HepG2 (cell line): Measurements from ENCODE around the gene ENHO. TPM values are rescaled to one million over a fixed set of nuclear protein-coding genes. Genes with fewer than 3 reads are reported as not detected.

ENCODE experiments used
- ATAC-seq: fragments of 200-7000 bp; cut with Tn5 transposase; 3 replicates; pipeline ENCODE4 v1.9.1; 2020; ENCODE audit warnings: mild to moderate bottlenecking, moderate library complexity
- Bru-seq: library from RNA; stranded (reverse); fragments of 400-500 nt; gene quantifications from one replicate; lab custom pipeline; 2021; lab: Mats Ljungman, UMichigan
- BruChase-seq, 2 experiments: library from RNA; stranded (reverse); fragments of 400-500 nt; gene quantifications; one replicate each; lab custom pipeline; 2021; lab: Mats Ljungman, UMichigan
- BruUV-seq: library from RNA; stranded (reverse); fragments of 400-500 nt; replicated peaks from 2 replicates; lab custom pipeline; 2021; lab: Mats Ljungman, UMichigan
- CTCF ChIA-PET: fragments of 300-600 bp; formaldehyde crosslinking; extraction: SDS; loops from one replicate; lab custom pipeline; 2021; ENCODE audit warnings: low total read pairs, inconsistent platforms, low intra/inter-chr PET ratio; lab: Yijun Ruan, JAX
- POLR2A ChIA-PET: fragments of 350-600 bp; sonication (Branson Sonifier 250); formaldehyde crosslinking; loops from one replicate; lab custom pipeline; 2020; ENCODE audit warnings: antibody characterized with exemption, inconsistent platforms; lab: Yijun Ruan, JAX
- DNase-seq: peaks from one replicate; pipeline ENCODE4 v3.0.0-alpha.2; 2015; ENCODE audit warnings: low spot score
- FAIRE-seq: peaks from 3 replicates; lab custom pipeline; 2011; peaks lifted over from hg19 to GRCh38; lab: Jason Lieb, UNC
- H2AFZ ChIP-seq: one replicate; pipeline ENCODE4 v1.6.1; 2011; ENCODE audit warnings: low read length, inconsistent platforms
- H3K27ac ChIP-seq: fragments of 300-600 bp; 3 replicates; pipeline ENCODE4 v1.8.0; 2011; ENCODE audit warnings: mixed run types, mild to moderate bottlenecking, mixed read lengths, low read length, inconsistent platforms; ENCODE audit not compliant: insufficient read depth; ENCODE audit errors: extremely low read length
- H3K27me3 ChIP-seq, 2 experiments: fragments of 200-600 bp in 1 of 2; 2 replicates in 1 of 2; 3 replicates in 1 of 2; pipeline versions ENCODE4 v1.6.0 to v1.8.0; 2011; ENCODE audit warnings: low read length in 2 of 2, mild to moderate bottlenecking in 2 of 2, moderate library complexity in 2 of 2, inconsistent platforms in 1 of 2; ENCODE audit not compliant: insufficient read depth in 2 of 2, control insufficient read depth in 1 of 2
- H3K36me3 ChIP-seq, 2 experiments: fragments of 200-600 bp in 1 of 2; replicated peaks in 1 of 2; 2 replicates in 1 of 2; 3 replicates in 1 of 2; pipeline versions ENCODE4 v1.5.1 to v1.8.0; 2011; ENCODE audit warnings: low read length in 2 of 2, inconsistent platforms in 1 of 2; ENCODE audit not compliant: insufficient read depth in 2 of 2, control insufficient read depth in 1 of 2
- H3K4me1 ChIP-seq: 2 replicates; pipeline ENCODE4 v1.5.1; 2012; ENCODE audit warnings: low read length, inconsistent platforms; ENCODE audit not compliant: insufficient read depth
- H3K4me2 ChIP-seq: 2 replicates; pipeline ENCODE4 v1.6.0; 2011; ENCODE audit warnings: low read depth, low read length, inconsistent platforms
- H3K4me3 ChIP-seq, 3 experiments: fragments of 200-600 bp in 1 of 3; sonication (generic), shearing (Covaris generic) in 1 of 3; replicated peaks in 1 of 3; 2 replicates each; pipeline ENCODE4 v1.5.1; 2011 to 2016; ENCODE audit warnings: low read length in 3 of 3, inconsistent platforms in 2 of 3, low read depth in 2 of 3, mild to moderate bottlenecking in 2 of 3, control low read depth in 1 of 3, mixed read lengths in 1 of 3; ENCODE audit not compliant: insufficient read depth in 1 of 3
- H3K79me2 ChIP-seq: one replicate; pipeline ENCODE4 v1.6.1; 2011; ENCODE audit warnings: low read length, inconsistent platforms; ENCODE audit not compliant: insufficient read depth
- H3K9ac ChIP-seq: 2 replicates; pipeline ENCODE4 v1.6.0; 2011; ENCODE audit warnings: mild to moderate bottlenecking, low read depth, low read length, inconsistent platforms; ENCODE audit not compliant: insufficient read depth
- H3K9me3 ChIP-seq: 2 replicates; pipeline ENCODE4 v1.5.1; 2012; ENCODE audit warnings: mild to moderate bottlenecking, low read length
- H4K20me1 ChIP-seq: 2 replicates; pipeline ENCODE4 v1.6.0; 2011; ENCODE audit warnings: inconsistent platforms, mild to moderate bottlenecking, low read length, moderate library complexity; ENCODE audit not compliant: insufficient read depth
- ELF3 ChIP-seq: IDR thresholded peaks from 2 replicates; pipeline ENCODE4 v1.6.1; 2016; ENCODE audit warnings: missing genetic modification reagents, missing compliant biosample characterization
- GMEB2 ChIP-seq: IDR thresholded peaks from 2 replicates; pipeline ENCODE4 v1.6.1; 2016; ENCODE audit warnings: missing biosample characterization, missing genetic modification reagents, low read depth
- RERE ChIP-seq: IDR thresholded peaks from 2 replicates; pipeline ENCODE4 v1.6.1; 2016; ENCODE audit warnings: low read depth, missing genetic modification reagents, missing compliant biosample characterization
- THAP7 ChIP-seq: sonication (generic); formaldehyde crosslinking; IDR thresholded peaks from 2 replicates; pipeline ENCODE4 v1.8.1; 2023; ENCODE audit warnings: mild to moderate bottlenecking, missing genetic modification reagents
- ZMYM3 ChIP-seq: sonication (generic); formaldehyde crosslinking; IDR thresholded peaks from 2 replicates; pipeline ENCODE4 v1.5.1; 2020; ENCODE audit warnings: mild to moderate bottlenecking, missing genetic modification reagents
- ZNF20 ChIP-seq: sonication (generic); formaldehyde crosslinking; IDR thresholded peaks from 2 replicates; pipeline ENCODE4 v1.4.0; 2020; ENCODE audit warnings: mild to moderate bottlenecking, moderate library complexity, missing genetic modification reagents
- ZNF704 ChIP-seq: sonication (generic); formaldehyde crosslinking; IDR thresholded peaks from 2 replicates; pipeline ENCODE4 v1.8.1; 2023; ENCODE audit warnings: mild to moderate bottlenecking, inconsistent platforms, moderate library complexity, missing genetic modification reagents, borderline replicate concordance
- ZNF841 ChIP-seq: sonication (generic); formaldehyde crosslinking; IDR thresholded peaks from 2 replicates; pipeline ENCODE4 v1.8.1; 2023; ENCODE audit warnings: missing genetic modification reagents, borderline replicate concordance
- WGBS: methylation state at CpG from one replicate; pipeline ENCODE4 v1.1.6; 2017; ENCODE audit warnings: low lambda C conversion rate; 5-methylcytosine and 5-hydroxymethylcytosine counted together
- in situ Hi-C: cut with HindIII; loops from 2 replicates; pipeline ENCODE4 v1.10.0; 2017; ENCODE audit warnings: low pct_unique_long_range_greater_than_20kb; ENCODE audit not compliant: extremely low pct_ligation_motif_present
- intact Hi-C: fragments of 100-400 bp; cut with micrococcal nuclease; formaldehyde crosslinking; loops from one replicate; pipeline ENCODE4 v1.10.0; 2022; ENCODE audit not compliant: unreplicated experiment
- long read RNA-seq, 2 experiments: library from RNA in 1 of 2; library from polyadenylated mRNA in 1 of 2; stranded (forward) in 1 of 2; unstranded in 1 of 2; transcript quantifications; one replicate each; pipeline ENCODE4 v2.0.0, GENCODE V29; 2019 to 2022
- polyA minus RNA-seq, 3 experiments: library from RNA; depleted of rRNA, polyadenylated mRNA; stranded (reverse); fragments of >200 nt; gene quantifications; 2 replicates each; pipeline ENCODE4 v1.2.3, GENCODE V29; 2011; ENCODE audit warnings: low replicate concordance in 1 of 3
- polyA plus RNA-seq, 8 experiments: library from polyadenylated mRNA; depleted of rRNA in 3 of 8; stranded (reverse) in 7 of 8; unstranded in 1 of 8; fragments of >200 nt; fragmentation: Illumina TruSeq in 4 of 8; extraction: Trizol in 4 of 8; gene quantifications; 2 replicates each; pipeline versions ENCODE4 v1.2.1 to v1.2.3, GENCODE V29; 2011 to 2016; ENCODE audit warnings: low read depth in 4 of 8, missing spikeins in 1 of 8, mixed read lengths in 1 of 8; ENCODE audit not compliant: insufficient read depth in 1 of 8
- total RNA-seq, 5 experiments: library from RNA; depleted of rRNA; stranded (reverse); fragments of >200 nt; fragmentation: Illumina TruSeq; extraction: Trizol; gene quantifications; 2 replicates each; pipeline ENCODE4 v1.2.3, GENCODE V29; 2016; ENCODE audit warnings: low read depth in 1 of 5

Gene ENHO
- 0.51 and 0.60 TPM in 2 replicates for total RNA-seq (2016; rRNA removed; fragmentation: Illumina TruSeq; extraction: Trizol)
- 3.5 and 4.0 TPM in 2 replicates for total RNA-seq (2016; cell fraction: cytosol; rRNA removed; fragmentation: Illumina TruSeq; extraction: Trizol; ENCODE audit: low read depth)
- 0.64 and 0.91 TPM in 2 replicates for total RNA-seq (2016; cell fraction: insoluble cytoplasmic fraction; rRNA removed; fragmentation: Illumina TruSeq; extraction: Trizol)
- 2.4 and 2.5 TPM in 2 replicates for total RNA-seq (2016; cell fraction: membrane; rRNA removed; fragmentation: Illumina TruSeq; extraction: Trizol)
- 0.47 TPM in 1 of 2 replicates, not detected in the other for total RNA-seq (2016; cell fraction: nucleus; rRNA removed; fragmentation: Illumina TruSeq; extraction: Trizol)
- polyA plus RNA-seq (2011; rRNA removed): 0.08 TPM in 1 of 2 replicates, not detected in the other
- 0.07 TPM in 1 of 2 replicates, not detected in the other for polyA plus RNA-seq (2011; cell fraction: cytosol; rRNA removed)
- polyA plus RNA-seq (2011; cell fraction: nucleus; rRNA removed): not detected in 2 replicates
- not detected in 2 replicates for polyA plus RNA-seq (2012)
- 5.9 and 6.4 TPM in 2 replicates for polyA plus RNA-seq (2016; cell fraction: cytosol; fragmentation: Illumina TruSeq; extraction: Trizol; ENCODE audit: low read depth)
- polyA plus RNA-seq (2016; cell fraction: insoluble cytoplasmic fraction; fragmentation: Illumina TruSeq; extraction: Trizol; ENCODE audit: low read depth): 0.51 and 0.62 TPM in 2 replicates
- polyA plus RNA-seq (2016; cell fraction: membrane; fragmentation: Illumina TruSeq; extraction: Trizol; ENCODE audit: low read depth): 3.4 and 3.8 TPM in 2 replicates
- 0.77 TPM in 1 of 2 replicates, not detected in the other for polyA plus RNA-seq (2016; cell fraction: nucleus; fragmentation: Illumina TruSeq; extraction: Trizol; ENCODE audit: insufficient read depth, low read depth)
- polyA minus RNA-seq (2011; rRNA and poly(A)+ RNA removed; ENCODE audit: low replicate concordance): not detected in 2 replicates
- not detected in 2 replicates for polyA minus RNA-seq (2011; cell fraction: cytosol; rRNA and poly(A)+ RNA removed)
- polyA minus RNA-seq (2011; cell fraction: nucleus; rRNA and poly(A)+ RNA removed): not detected in 2 replicates
- not detected for Bru-seq, nascent RNA
- not detected for BruChase-seq, experiment 1, labeled RNA remaining after a 6-hour chase
- BruChase-seq, experiment 2, labeled RNA remaining after a 2-hour chase: not detected
- long read RNA-seq, experiment 1: 0 reads
- long read RNA-seq, experiment 2: 0 reads

- Histone ChIP-seq H3K36me3 (no peaks in the 10 kb centered on the region), H3K4me1 (peaks cover 14% of the 10 kb centered on the region), H3K9me3 (no peaks in the 10 kb centered on the region), H3K27me3 (peaks cover 11 to 40% of the 10 kb centered on the region in 2 experiments; a peak in 3 of 5 replicates), H4K20me1 (no peaks in the 10 kb centered on the region), H3K4me3 (peak within 1 kb of the TSS; percentile 27 to 51 (median 45); a peak in 4 of 6 replicates), H3K79me2 (no peaks in the 10 kb centered on the region), H3K27ac (no peak within 1 kb of the TSS), H2AFZ (no peak within 1 kb of the TSS), H3K9ac (no peak within 1 kb of the TSS), H3K4me2 (peak within 1 kb of the TSS; percentile 71)
- peak; percentile 94 for ATAC-seq
- no TSS peak for BruUV-seq
- ChIA-PET CTCF (no interaction called here), POLR2A (no interaction called here)
- WGBS: 44% methylated on average over 5 of the region's 63 CpGs
- intact Hi-C loops (no loop called here), in situ Hi-C loops (no loop called here)
- no peak for FAIRE-seq
- peak; percentile 65 for DNase-seq
- TF ChIP-seq ZNF20 (CRISPR knock-in tag): no peak
- no peak for TF ChIP-seq GMEB2 (CRISPR knock-in tag)
- TF ChIP-seq ZNF704 (CRISPR knock-in tag): no peak
- no peak for TF ChIP-seq RERE
- TF ChIP-seq THAP7 (CRISPR knock-in tag): no peak
- no peak for TF ChIP-seq ELF3 (CRISPR knock-in tag)
- no peak for TF ChIP-seq ZNF841 (CRISPR knock-in tag)
- TF ChIP-seq ZMYM3 (CRISPR knock-in tag): no peak
Observed at GRCh38 chr9:34522971-34523797, at the start of gene ENHO. Gene ENHO (minus strand): TSS chr9:34522990. CDS start chr9:34521695, 1,295 bp downstream.
